ENCODE measurements around the gene PHOX2A.
"Not testable (repeated sequence)": the region's sequence is repeated elsewhere in the genome, so short reads cannot be mapped to it uniquely, and the experiment has no call there.

Gene PHOX2A

GRCh38 chr11:72221386-72222075 is 22.4 kb downstream of the PHOX2A start:
- no peak for DNase-seq

- DNase-seq: no peak
These were observed 23.1 kb downstream of the PHOX2A start for GRCh38 chr11:72220696-72221363.

GRCh38 chr11:72218251-72218745 is 25.7 kb downstream of the PHOX2A start:
- no peak for DNase-seq

GRCh38 chr11:72217841-72218240 is 26.1 kb downstream of the PHOX2A start:
- no peak for DNase-seq

- DNase-seq: no peak
These were observed 27.3 kb downstream of the PHOX2A start, which contains the start of gene FOLR2 for GRCh38 chr11:72216638-72217037. TSS of gene FOLR2 (plus strand) at chr11:72216794. CDS start at chr11:72218585, 1,791 bp downstream.

- DNase-seq: no peak
These were observed 34.9 kb downstream of the PHOX2A start for GRCh38 chr11:72209101-72209500.

- no peak for DNase-seq
These were observed 35.7 kb downstream of the PHOX2A start for GRCh38 chr11:72208281-72208680.

- DNase-seq: not testable (repeated sequence)
These were observed 37.2 kb downstream of the PHOX2A start for GRCh38 chr11:72206794-72207193.

- no peak for DNase-seq
These were observed 39.1 kb downstream of the PHOX2A start for GRCh38 chr11:72204886-72205285.

- no peak for DNase-seq
These were observed 40.8 kb downstream of the PHOX2A start for GRCh38 chr11:72203163-72203562.

GRCh38 chr11:72202571-72202970 is 41.4 kb downstream of the PHOX2A start:
- no peak for DNase-seq

GRCh38 chr11:72201445-72201844 is 42.5 kb downstream of the PHOX2A start:
- not testable (repeated sequence) for DNase-seq

- DNase-seq: no peak
These were observed 48.3 kb downstream of the PHOX2A start for GRCh38 chr11:72195518-72196270.

- DNase-seq: no peak
These were observed 52.0 kb downstream of the PHOX2A start, which contains the start of gene FOLR1 for GRCh38 chr11:72191961-72192381. TSS of gene FOLR1 (plus strand) at chr11:72192140. CDS start at chr11:72192174, 34 bp downstream.

- DNase-seq: no peak
These were observed 53.3 kb downstream of the PHOX2A start for GRCh38 chr11:72190631-72191071.

- DNase-seq: no peak
These were observed 54.3 kb downstream of the PHOX2A start for GRCh38 chr11:72189455-72190250.

Measured in SIG-M5 (cell line).